ENCODE data around the gene GJB2.

GRCh38 chr13:20206698-20207235, 14.0 kb upstream of the GJB2 start:
- TF ChIP-seq YY1 (IDR thresholded peaks at IDR 0.05; ENCODE audit: insufficient read depth, insufficient read length) (no peak), ZNF274 (IDR thresholded peaks at IDR 0.05; ENCODE audit: low read depth, low read length) (no peak)
